HEK293 (cell line): ENCODE measurements around the gene GJC3.

ENCODE experiments used
- CTCF ChIA-PET: fragments of 350-600 bp; formaldehyde crosslinking; extraction: SDS; loops from one replicate; lab custom pipeline; 2021; ENCODE audit warnings: antibody characterized with exemption; lab: Yijun Ruan, JAX
- POLR2A ChIA-PET: fragments of 300-600 bp; formaldehyde crosslinking; extraction: SDS; loops from one replicate; lab custom pipeline; 2020; ENCODE audit warnings: antibody characterized with exemption, inconsistent platforms; lab: Yijun Ruan, JAX
- H3K27ac ChIP-seq: fragments of 200-500 bp; sonication (Bioruptor generic); 2 replicates; pipeline ENCODE4 v1.5.1; 2014; ENCODE audit warnings: low read depth, low read length, control low read depth, inconsistent platforms; ENCODE audit errors: extremely low read depth
- H3K36me3 ChIP-seq, 2 experiments: fragments of 200-500 bp in 1 of 2; sonication (Bioruptor generic) in 1 of 2; 1 replicate in 1 of 2; 2 replicates in 1 of 2; pipeline ENCODE4 v1.5.1; 2014 to 2017; ENCODE audit warnings: inconsistent platforms in 2 of 2, low read length in 2 of 2; ENCODE audit not compliant: control insufficient read depth in 2 of 2, insufficient read depth in 1 of 2
- H3K4me1 ChIP-seq: fragments of 200-500 bp; sonication (Bioruptor generic); 2 replicates; pipeline ENCODE4 v1.5.1; 2014; ENCODE audit warnings: mild to moderate bottlenecking, low read length, inconsistent platforms; ENCODE audit not compliant: control insufficient read depth, insufficient read depth
- H3K4me3 ChIP-seq: 2 replicates; pipeline ENCODE4 v1.5.1; 2011; ENCODE audit warnings: low read depth, mild to moderate bottlenecking, control low read depth, low read length, moderate library complexity
- H3K9me3 ChIP-seq: fragments of 200-500 bp; sonication (Bioruptor generic); 2 replicates; pipeline ENCODE4 v1.5.1; 2014; ENCODE audit warnings: low read depth, low read length, inconsistent platforms; ENCODE audit not compliant: control insufficient read depth, insufficient read depth
- EGR2 ChIP-seq: fragments of 450-650 bp; formaldehyde crosslinking; IDR thresholded peaks from 2 replicates; pipeline ENCODE4 v1.5.1; 2016; ENCODE audit warnings: low read depth, missing biosample characterization, missing genetic modification characterization
- KLF16 ChIP-seq: fragments of 450-650 bp; formaldehyde crosslinking; IDR thresholded peaks from 2 replicates; pipeline ENCODE4 v1.5.1; 2017; ENCODE audit warnings: missing biosample characterization, missing genetic modification characterization
- SCRT1 ChIP-seq: fragments of 450-650 bp; formaldehyde crosslinking; IDR thresholded peaks from 2 replicates; pipeline ENCODE4 v1.5.1; 2016; ENCODE audit warnings: missing biosample characterization, missing genetic modification characterization, borderline replicate concordance
- TRIM28 ChIP-seq: IDR thresholded peaks from 2 replicates; pipeline ENCODE4 v1.6.1; 2011; ENCODE audit warnings: low read length, control low read depth, borderline replicate concordance
- ZFHX2 ChIP-seq: fragments of 450-650 bp; formaldehyde crosslinking; conservative IDR thresholded peaks from 2 replicates; pipeline ENCODE4 v1.5.1; 2016; ENCODE audit warnings: missing biosample characterization, missing genetic modification characterization
- ZNF10 ChIP-seq: fragments of 450-650 bp; formaldehyde crosslinking; IDR thresholded peaks from 2 replicates; pipeline ENCODE4 v1.5.1; 2017; ENCODE audit warnings: missing biosample characterization, missing genetic modification characterization
- ZNF223 ChIP-seq: fragments of 450-650 bp; formaldehyde crosslinking; IDR thresholded peaks from 2 replicates; pipeline ENCODE4 v1.5.1; 2016; ENCODE audit warnings: missing biosample characterization, missing genetic modification characterization
- ZNF292 ChIP-seq: fragments of 450-650 bp; formaldehyde crosslinking; IDR thresholded peaks from 2 replicates; pipeline ENCODE4 v1.5.1; 2016; ENCODE audit warnings: low read depth, missing biosample characterization, missing genetic modification characterization, borderline replicate concordance
- ZNF37A ChIP-seq: fragments of 450-650 bp; IDR thresholded peaks from 2 replicates; pipeline ENCODE4 v1.5.1; 2018; ENCODE audit warnings: missing biosample characterization, missing genetic modification characterization
- ZNF394 ChIP-seq: fragments of 450-650 bp; formaldehyde crosslinking; IDR thresholded peaks from 2 replicates; pipeline ENCODE4 v1.5.1; 2016; ENCODE audit warnings: missing biosample characterization, missing genetic modification characterization, mild to moderate bottlenecking, moderate library complexity, borderline replicate concordance
- ZNF473 ChIP-seq: fragments of 450-650 bp; formaldehyde crosslinking; IDR thresholded peaks from 2 replicates; pipeline ENCODE4 v1.5.1; 2017; ENCODE audit warnings: missing biosample characterization, missing genetic modification characterization
- ZNF514 ChIP-seq: fragments of 450-650 bp; formaldehyde crosslinking; IDR thresholded peaks from 2 replicates; pipeline ENCODE4 v1.5.1; 2016; ENCODE audit warnings: missing biosample characterization, missing genetic modification characterization
- ZNF629 ChIP-seq: fragments of 450-650 bp; formaldehyde crosslinking; IDR thresholded peaks from 2 replicates; pipeline ENCODE4 v1.5.1; 2017; ENCODE audit warnings: missing biosample characterization, missing genetic modification characterization
- TF ChIP-seq, protein P1 (sequence below): fragments of 450-650 bp; formaldehyde crosslinking; IDR thresholded peaks from 2 replicates; pipeline ENCODE4 v1.5.1; 2017; ENCODE audit warnings: missing biosample characterization, missing genetic modification characterization
- TF ChIP-seq, protein P2 (sequence below): fragments of 450-650 bp; formaldehyde crosslinking; conservative IDR thresholded peaks from 2 replicates; pipeline ENCODE4 v1.5.1; 2016; ENCODE audit warnings: low read depth, missing biosample characterization, missing genetic modification characterization
- TF ChIP-seq, protein P3 (sequence below): fragments of 450-650 bp; formaldehyde crosslinking; IDR thresholded peaks from 2 replicates; pipeline ENCODE4 v1.5.1; 2016; ENCODE audit warnings: missing biosample characterization, missing genetic modification characterization
- TF ChIP-seq, protein P4 (sequence below): fragments of 450-650 bp; formaldehyde crosslinking; IDR thresholded peaks from 2 replicates; pipeline ENCODE4 v1.5.1; 2016; ENCODE audit warnings: missing biosample characterization, missing genetic modification characterization
- TF ChIP-seq, protein P5 (sequence below): fragments of 450-650 bp; formaldehyde crosslinking; IDR thresholded peaks from 2 replicates; pipeline ENCODE4 v1.5.1; 2016; ENCODE audit warnings: missing biosample characterization, missing genetic modification characterization
- TF ChIP-seq, protein P6 (sequence below): fragments of 450-650 bp; formaldehyde crosslinking; IDR thresholded peaks from 2 replicates; pipeline ENCODE4 v1.5.1; 2016; ENCODE audit warnings: missing biosample characterization, missing genetic modification characterization

GJC3 gene

DNA sequence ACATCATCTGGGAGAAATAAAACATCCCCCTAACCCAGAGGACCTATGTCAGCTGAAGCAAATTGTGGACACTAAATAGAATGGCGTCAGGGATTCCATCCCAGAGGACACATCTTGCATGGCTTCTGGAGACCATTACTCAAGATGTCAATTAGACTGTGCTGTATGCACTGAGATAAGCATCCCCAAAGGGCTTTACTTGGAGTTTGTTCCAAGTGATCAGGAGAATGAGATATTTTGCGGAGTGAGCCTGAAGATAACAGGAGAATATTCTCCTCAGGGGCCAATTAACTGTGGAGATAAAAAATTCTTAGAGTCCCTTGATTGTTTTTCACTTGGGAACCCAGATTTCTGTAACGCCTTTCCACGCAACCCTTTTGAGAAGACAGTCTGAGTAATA lies 48.0 kb downstream of the GJC3 start:
- Histone ChIP-seq H3K27ac (no peak overlapping the region), H3K4me3 (no peak overlapping the region), H3K36me3 (no peaks in the 10 kb centered on the region), H3K9me3 (no peaks in the 10 kb centered on the region), H3K4me1 (no peaks in the 10 kb centered on the region)
- ChIA-PET POLR2A (no interaction called here), CTCF (no interaction called here)
- TF ChIP-seq, protein P1, sequence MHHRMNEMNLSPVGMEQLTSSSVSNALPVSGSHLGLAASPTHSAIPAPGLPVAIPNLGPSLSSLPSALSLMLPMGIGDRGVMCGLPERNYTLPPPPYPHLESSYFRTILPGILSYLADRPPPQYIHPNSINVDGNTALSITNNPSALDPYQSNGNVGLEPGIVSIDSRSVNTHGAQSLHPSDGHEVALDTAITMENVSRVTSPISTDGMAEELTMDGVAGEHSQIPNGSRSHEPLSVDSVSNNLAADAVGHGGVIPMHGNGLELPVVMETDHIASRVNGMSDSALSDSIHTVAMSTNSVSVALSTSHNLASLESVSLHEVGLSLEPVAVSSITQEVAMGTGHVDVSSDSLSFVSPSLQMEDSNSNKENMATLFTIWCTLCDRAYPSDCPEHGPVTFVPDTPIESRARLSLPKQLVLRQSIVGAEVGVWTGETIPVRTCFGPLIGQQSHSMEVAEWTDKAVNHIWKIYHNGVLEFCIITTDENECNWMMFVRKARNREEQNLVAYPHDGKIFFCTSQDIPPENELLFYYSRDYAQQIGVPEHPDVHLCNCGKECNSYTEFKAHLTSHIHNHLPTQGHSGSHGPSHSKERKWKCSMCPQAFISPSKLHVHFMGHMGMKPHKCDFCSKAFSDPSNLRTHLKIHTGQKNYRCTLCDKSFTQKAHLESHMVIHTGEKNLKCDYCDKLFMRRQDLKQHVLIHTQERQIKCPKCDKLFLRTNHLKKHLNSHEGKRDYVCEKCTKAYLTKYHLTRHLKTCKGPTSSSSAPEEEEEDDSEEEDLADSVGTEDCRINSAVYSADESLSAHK (tag by site-specific recombination), result no peak
- TF ChIP-seq, protein P2, sequence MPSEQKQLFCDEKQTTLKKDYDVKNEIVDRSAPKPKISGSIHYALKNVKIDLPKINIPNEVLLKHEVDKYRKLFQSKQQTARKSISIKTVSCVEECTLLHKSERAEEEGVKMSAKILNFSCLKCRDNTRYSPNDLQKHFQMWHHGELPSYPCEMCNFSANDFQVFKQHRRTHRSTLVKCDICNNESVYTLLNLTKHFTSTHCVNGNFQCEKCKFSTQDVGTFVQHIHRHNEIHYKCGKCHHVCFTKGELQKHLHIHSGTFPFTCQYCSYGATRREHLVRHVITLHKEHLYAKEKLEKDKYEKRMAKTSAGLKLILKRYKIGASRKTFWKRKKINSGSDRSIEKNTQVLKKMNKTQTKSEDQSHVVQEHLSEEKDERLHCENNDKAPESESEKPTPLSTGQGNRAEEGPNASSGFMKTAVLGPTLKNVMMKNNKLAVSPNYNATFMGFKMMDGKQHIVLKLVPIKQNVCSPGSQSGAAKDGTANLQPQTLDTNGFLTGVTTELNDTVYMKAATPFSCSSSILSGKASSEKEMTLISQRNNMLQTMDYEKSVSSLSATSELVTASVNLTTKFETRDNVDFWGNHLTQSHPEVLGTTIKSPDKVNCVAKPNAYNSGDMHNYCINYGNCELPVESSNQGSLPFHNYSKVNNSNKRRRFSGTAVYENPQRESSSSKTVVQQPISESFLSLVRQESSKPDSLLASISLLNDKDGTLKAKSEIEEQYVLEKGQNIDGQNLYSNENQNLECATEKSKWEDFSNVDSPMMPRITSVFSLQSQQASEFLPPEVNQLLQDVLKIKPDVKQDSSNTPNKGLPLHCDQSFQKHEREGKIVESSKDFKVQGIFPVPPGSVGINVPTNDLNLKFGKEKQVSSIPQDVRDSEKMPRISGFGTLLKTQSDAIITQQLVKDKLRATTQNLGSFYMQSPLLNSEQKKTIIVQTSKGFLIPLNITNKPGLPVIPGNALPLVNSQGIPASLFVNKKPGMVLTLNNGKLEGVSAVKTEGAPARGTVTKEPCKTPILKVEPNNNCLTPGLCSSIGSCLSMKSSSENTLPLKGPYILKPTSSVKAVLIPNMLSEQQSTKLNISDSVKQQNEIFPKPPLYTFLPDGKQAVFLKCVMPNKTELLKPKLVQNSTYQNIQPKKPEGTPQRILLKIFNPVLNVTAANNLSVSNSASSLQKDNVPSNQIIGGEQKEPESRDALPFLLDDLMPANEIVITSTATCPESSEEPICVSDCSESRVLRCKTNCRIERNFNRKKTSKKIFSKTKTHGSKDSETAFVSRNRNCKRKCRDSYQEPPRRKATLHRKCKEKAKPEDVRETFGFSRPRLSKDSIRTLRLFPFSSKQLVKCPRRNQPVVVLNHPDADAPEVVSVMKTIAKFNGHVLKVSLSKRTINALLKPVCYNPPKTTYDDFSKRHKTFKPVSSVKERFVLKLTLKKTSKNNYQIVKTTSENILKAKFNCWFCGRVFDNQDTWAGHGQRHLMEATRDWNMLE, result no peak
- TF ChIP-seq, protein P3, sequence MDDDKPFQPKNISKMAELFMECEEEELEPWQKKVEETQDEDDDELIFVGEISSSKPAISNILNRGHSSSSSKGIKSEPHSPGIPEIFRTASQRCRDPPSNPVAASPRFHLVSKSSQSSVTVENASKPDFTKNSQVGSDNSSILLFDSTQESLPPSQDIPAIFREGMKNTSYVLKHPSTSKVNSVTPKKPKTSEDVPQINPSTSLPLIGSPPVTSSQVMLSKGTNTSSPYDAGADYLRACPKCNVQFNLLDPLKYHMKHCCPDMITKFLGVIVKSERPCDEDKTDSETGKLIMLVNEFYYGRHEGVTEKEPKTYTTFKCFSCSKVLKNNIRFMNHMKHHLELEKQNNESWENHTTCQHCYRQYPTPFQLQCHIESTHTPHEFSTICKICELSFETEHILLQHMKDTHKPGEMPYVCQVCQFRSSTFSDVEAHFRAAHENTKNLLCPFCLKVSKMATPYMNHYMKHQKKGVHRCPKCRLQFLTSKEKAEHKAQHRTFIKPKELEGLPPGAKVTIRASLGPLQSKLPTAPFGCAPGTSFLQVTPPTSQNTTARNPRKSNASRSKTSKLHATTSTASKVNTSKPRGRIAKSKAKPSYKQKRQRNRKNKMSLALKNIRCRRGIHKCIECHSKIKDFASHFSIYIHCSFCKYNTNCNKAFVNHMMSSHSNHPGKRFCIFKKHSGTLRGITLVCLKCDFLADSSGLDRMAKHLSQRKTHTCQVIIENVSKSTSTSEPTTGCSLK, result no peak
- TF ChIP-seq KLF16 (tag by site-specific recombination), result no peak
- TF ChIP-seq ZNF514 (tag by site-specific recombination), result no peak
- TF ChIP-seq ZNF10 (tag by site-specific recombination), result no peak
- TF ChIP-seq ZNF473 (tag by site-specific recombination), result no peak
- TF ChIP-seq ZNF292 (tag by site-specific recombination), result no peak
- no peak for TF ChIP-seq TRIM28
- TF ChIP-seq ZNF37A (tag by site-specific recombination), result no peak
- no peak for TF ChIP-seq EGR2
- TF ChIP-seq, protein P4, sequence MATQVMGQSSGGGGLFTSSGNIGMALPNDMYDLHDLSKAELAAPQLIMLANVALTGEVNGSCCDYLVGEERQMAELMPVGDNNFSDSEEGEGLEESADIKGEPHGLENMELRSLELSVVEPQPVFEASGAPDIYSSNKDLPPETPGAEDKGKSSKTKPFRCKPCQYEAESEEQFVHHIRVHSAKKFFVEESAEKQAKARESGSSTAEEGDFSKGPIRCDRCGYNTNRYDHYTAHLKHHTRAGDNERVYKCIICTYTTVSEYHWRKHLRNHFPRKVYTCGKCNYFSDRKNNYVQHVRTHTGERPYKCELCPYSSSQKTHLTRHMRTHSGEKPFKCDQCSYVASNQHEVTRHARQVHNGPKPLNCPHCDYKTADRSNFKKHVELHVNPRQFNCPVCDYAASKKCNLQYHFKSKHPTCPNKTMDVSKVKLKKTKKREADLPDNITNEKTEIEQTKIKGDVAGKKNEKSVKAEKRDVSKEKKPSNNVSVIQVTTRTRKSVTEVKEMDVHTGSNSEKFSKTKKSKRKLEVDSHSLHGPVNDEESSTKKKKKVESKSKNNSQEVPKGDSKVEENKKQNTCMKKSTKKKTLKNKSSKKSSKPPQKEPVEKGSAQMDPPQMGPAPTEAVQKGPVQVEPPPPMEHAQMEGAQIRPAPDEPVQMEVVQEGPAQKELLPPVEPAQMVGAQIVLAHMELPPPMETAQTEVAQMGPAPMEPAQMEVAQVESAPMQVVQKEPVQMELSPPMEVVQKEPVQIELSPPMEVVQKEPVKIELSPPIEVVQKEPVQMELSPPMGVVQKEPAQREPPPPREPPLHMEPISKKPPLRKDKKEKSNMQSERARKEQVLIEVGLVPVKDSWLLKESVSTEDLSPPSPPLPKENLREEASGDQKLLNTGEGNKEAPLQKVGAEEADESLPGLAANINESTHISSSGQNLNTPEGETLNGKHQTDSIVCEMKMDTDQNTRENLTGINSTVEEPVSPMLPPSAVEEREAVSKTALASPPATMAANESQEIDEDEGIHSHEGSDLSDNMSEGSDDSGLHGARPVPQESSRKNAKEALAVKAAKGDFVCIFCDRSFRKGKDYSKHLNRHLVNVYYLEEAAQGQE (tag by site-specific recombination), result no peak
- TF ChIP-seq, protein P5, sequence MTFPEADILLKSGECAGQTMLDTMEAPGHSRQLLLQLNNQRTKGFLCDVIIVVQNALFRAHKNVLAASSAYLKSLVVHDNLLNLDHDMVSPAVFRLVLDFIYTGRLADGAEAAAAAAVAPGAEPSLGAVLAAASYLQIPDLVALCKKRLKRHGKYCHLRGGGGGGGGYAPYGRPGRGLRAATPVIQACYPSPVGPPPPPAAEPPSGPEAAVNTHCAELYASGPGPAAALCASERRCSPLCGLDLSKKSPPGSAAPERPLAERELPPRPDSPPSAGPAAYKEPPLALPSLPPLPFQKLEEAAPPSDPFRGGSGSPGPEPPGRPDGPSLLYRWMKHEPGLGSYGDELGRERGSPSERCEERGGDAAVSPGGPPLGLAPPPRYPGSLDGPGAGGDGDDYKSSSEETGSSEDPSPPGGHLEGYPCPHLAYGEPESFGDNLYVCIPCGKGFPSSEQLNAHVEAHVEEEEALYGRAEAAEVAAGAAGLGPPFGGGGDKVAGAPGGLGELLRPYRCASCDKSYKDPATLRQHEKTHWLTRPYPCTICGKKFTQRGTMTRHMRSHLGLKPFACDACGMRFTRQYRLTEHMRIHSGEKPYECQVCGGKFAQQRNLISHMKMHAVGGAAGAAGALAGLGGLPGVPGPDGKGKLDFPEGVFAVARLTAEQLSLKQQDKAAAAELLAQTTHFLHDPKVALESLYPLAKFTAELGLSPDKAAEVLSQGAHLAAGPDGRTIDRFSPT (tag by site-specific recombination), result no peak
- no peak for TF ChIP-seq ZNF223 (tag by site-specific recombination)
- TF ChIP-seq SCRT1 (tag by site-specific recombination), result no peak
- no peak for TF ChIP-seq ZNF629 (tag by site-specific recombination)
- TF ChIP-seq ZNF394 (tag by site-specific recombination), result no peak
- TF ChIP-seq ZFHX2 (tag by site-specific recombination), result no peak
- TF ChIP-seq, protein P6, sequence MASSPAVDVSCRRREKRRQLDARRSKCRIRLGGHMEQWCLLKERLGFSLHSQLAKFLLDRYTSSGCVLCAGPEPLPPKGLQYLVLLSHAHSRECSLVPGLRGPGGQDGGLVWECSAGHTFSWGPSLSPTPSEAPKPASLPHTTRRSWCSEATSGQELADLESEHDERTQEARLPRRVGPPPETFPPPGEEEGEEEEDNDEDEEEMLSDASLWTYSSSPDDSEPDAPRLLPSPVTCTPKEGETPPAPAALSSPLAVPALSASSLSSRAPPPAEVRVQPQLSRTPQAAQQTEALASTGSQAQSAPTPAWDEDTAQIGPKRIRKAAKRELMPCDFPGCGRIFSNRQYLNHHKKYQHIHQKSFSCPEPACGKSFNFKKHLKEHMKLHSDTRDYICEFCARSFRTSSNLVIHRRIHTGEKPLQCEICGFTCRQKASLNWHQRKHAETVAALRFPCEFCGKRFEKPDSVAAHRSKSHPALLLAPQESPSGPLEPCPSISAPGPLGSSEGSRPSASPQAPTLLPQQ, result no peak
